GM19239 (cell line): ENCODE data around the gene YIF1A.
A peak's percentile ranks its signal among the peaks of the same experiment; 100 is the strongest.

Source experiments
- DNase-seq: peaks from one replicate; pipeline ENCODE4 v3.0.0; 2011; ENCODE audit warnings: low spot score; ENCODE audit not compliant: insufficient read length
- FAIRE-seq: peaks from 2 replicates; lab custom pipeline; 2011; peaks lifted over from hg19 to GRCh38; lab: Jason Lieb, UNC

The YIF1A gene, protein sequence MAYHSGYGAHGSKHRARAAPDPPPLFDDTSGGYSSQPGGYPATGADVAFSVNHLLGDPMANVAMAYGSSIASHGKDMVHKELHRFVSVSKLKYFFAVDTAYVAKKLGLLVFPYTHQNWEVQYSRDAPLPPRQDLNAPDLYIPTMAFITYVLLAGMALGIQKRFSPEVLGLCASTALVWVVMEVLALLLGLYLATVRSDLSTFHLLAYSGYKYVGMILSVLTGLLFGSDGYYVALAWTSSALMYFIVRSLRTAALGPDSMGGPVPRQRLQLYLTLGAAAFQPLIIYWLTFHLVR

DNA sequence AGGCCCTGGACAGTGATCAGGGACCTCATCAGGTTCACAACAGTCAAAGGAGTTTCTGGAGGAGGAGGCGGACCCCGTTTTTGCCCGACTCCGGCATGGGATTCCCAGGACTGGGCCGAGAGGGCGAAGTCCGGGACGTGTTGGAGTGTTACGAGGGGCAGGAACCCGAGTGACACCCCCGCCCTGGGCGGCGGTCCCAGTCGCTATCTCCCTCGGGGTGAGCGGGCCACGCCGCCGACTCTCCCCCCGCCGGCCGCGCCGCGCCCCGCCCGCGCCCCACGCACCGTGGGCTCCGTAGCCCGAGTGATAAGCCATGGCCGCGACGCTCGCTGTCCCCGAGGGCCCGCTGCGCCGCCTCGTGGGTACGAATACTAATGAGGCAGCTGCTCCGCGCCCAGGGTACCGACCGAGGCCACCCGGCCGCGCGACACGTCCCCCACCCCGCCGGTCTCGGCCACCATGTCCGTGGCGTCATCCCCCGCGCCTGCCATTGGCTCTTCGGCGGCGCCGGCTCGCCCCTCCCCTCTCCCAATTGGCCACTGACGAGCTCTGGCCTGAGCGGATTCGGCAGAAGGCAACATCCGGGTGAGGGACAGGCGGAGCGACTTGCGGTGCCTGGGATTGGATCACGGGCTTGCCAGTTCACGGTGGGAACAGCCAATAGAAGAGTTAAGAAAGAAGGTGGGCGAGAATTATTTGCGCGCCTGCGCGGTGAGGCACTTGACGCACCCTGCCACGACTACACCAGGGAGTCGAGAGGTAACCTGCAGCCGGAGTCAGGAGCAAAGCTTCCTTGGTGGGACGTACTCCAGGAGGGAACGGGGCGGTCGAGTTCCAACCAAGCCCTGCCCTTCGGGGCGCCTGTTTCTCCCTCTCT, at the start of gene YIF1A:
TSS of gene YIF1A (minus strand) at position 473 of the 877 bp plus-strand sequence. CDS start at position 315, 158 bp downstream.
- DNase-seq (peak; percentile 100), FAIRE-seq (peak; percentile 99)

GRCh38 chr11:66337103-66337899, 48.4 kb upstream of the YIF1A start:
- FAIRE-seq: no peak

GRCh38 chr11:66336234-66337102, 47.5 kb upstream of the YIF1A start, which contains the start of gene RIN1:
Gene RIN1, minus strand, starts transcription at chr11:66336434. Its CDS starts 32 bp downstream, at chr11:66336402.
- FAIRE-seq (peak; percentile 73), DNase-seq (peak; percentile 87)

More at GRCh38 chr11:66337103-66337899, 48.4 kb upstream of the YIF1A start:
- DNase-seq: no peak

DNA sequence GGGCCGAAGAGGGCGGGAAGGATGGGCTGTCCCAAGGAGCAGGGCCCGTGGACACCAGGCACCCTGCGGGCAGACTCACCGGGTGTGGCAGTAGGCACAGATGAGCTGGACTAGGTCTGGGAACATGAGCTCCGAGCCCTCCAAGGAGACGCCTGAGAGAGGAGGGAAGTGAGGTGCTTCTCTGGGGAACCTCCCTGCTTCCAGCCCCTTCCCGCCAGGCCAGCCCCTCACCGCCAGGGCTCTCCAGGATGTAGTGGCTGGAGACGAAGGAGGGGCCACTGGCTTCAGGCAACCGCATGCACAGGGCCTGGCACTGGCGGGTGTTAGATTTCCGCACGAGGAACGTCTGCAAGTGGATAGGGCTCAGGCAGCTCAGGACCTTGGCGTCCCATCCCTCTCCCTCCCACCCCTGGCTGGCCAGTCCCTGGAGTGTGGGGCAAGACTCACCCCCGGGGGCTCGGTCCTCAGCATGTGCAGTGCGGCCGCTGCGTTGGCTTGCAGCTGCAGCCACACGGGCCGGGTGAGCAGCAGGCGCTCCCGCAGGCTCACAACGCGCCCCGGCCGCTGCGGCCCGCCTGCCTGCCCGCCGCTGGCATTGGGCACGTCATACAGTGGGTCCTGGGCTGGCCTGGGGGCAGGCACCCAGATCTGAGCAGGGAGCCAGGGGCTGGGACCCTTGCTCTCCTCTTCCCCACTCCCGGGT, 46.7 kb upstream of the YIF1A start:
- DNase-seq (no peak), FAIRE-seq (no peak)

DNA sequence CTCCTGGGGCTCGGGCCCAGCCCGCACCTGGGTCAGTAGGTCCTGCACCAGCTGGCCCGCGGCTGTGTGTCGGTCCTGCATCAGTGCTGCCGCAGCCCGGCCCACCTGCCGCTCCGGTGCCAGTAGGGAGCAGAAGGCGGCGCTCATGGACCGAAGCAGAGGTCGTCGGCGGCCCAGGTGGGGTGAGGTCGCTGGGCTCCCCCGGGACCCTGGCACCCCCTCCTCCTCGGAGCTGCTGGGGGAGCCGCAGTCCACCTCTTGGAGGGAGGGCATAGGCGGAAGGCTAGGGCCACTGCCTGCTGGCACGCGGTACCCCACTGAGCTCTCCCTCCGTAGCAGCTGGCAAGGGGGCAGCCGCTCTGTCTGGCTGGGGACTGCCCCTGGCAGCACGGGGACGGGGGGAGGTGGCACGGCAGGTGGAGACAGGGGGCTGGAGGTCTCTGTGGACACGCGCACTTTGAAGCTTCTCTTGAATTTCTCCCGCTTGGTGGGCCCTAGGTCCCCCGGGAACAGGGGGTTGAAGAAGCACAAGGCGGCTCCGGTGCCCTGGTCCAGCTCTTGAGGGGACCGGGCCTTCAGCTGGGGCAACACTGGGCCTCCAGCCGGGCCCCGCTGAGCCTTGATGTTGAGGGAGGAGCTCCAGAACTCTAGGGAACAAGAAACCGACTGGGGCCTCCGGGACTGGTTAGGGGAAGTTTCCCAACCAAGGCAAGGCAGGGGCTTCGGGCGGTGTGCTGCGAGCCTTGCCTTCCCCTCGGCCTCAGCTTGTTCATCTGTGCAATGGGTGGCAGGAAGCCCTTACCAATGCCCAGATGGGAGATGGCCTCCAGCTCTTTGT, 45.9 kb upstream of the YIF1A start:
- FAIRE-seq (no peak), DNase-seq (no peak)

DNA sequence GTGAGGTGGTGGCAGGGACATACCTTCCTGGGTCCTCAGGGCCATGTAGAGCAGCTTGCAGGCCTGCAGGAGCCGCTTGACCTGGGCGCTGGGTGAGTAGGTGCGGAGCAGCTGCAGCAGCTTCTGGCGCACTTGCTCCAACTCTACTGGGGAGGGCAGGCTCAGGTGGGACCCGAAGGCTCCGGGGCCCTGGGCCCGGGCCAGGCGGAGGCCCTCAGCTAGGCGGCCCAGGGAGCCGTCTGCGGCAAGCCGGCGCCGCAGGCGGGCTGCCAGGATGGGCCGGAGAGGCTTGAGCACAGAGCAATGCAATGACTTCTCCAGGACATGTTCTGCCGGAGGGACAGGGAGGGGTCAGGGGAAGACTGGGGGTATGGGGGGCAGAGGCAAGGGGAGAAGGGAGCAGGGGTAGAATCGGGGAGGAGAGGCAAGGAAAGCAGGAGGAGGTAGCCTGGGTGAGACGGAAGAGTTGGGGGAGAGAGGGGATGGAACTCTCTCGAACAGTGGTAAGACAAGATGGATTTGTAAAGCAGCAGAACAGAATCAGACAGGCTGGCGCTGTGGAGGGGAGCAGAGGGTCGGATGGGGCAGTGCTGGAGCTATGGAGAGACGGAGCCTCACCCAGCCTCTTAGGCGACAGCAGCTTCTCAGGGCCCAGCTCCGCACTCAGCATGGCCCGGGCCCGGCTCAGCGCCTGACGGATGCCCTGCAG, 45.1 kb upstream of the YIF1A start:
- no peak for DNase-seq
- no peak for FAIRE-seq

DNA sequence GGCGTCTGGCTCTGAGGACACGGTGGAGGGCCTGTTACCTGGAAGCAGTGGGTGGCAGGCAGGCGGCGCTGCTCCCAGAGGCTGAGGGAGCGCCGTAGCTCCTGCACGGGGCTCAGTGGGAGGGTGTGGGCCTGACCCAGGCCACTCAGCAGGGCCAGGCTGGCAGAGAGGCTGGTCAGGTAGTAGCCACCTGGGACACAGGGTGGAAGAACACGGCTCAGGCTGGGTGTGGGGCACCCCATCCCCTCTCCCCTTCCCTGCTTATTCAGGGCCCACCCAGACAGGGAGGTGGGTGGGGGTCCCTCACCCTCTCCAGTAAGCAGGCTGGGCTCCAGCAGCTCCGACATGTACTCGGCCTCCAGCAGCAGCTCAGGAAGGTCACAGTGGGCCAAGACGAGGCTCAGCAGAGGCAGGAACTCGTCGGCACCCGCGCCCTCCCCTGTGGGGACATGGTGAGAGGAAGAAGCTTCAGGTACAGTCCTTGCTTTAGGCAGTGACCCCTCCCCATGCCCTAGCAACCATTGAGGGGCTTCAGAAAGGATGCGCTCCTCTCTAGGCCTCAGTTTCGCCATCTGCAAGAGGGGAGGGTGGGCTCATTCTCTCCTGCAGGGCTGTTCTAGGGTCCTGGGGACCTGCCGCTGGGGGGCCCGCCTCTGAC, 44.4 kb upstream of the YIF1A start:
- FAIRE-seq (no peak), DNase-seq (no peak)

GRCh38 chr11:66332371-66333219, 43.7 kb upstream of the YIF1A start:
- no peak for DNase-seq
- FAIRE-seq: no peak

GRCh38 chr11:66331542-66332370, 42.8 kb upstream of the YIF1A start:
- FAIRE-seq (no peak), DNase-seq (no peak)

- no peak for DNase-seq
- no peak for FAIRE-seq
Measured at GRCh38 chr11:66330931-66331330, 42.0 kb upstream of the YIF1A start.

DNA sequence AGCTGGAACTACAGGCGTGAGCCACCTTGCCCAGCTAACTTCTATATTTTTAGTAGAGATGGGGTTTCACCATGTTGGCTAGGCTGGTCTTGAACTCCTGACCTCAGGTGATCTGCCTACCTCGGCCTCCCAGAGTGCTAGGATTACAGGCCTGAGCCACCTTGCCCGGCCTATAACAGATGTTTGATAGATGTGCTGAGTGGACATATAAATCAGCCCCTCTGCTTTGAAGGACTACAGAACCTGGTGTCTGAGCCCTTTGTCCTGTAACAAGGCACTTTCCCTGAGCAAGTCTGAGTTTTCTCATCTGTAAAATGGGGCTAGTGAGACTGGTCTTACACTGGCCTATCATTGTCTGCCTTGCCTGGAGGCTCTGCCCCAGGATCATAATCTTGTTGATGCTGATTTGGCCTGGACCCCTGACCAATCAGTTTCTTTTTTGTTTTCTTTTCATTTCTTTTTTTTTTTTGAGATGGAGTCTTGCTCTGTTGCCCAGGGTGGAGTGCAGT, 40.3 kb upstream of the YIF1A start:
- DNase-seq: no peak
- no peak for FAIRE-seq

DNA sequence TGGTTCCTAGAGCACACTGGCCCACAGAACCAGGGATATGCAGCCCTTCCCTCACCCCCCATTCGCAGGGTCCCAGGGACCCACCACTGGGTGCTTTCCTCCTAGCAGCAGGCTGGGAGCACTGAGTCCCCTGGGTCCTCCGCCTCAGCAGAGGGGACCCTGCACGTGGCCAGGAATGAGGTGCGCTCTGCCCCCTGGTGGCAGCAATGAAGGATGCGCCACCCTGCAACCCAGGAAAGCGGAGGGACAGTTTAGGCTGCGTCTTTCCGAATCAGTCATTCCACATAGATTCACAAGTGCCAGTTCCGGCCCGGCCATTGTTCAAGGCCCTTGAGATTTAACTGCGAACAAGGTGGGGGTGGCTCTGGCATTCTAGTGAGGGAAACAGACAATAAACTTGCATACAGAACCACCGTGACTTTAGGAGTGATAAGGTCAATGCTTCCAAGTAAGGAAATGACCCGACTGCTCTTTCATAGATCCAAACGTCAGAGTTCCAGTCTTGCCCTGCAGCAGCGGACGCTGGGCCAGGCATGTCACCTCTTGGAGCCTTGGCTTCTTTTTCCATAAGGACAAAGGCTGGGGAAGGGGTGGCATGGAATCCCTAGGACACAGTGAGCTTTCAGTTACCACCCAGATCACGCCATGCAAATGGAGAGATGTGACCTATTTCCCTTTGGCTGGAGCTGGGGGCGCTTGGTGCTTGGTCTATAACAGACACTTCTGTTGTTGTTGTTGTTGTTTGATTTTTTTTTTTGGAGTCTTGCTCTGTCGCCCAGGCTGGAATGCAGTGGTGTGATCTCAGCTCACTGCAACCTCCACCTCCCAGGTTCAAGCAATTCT, 39.6 kb upstream of the YIF1A start:
- FAIRE-seq (peak; percentile 94), DNase-seq (peak; percentile 92)

DNA sequence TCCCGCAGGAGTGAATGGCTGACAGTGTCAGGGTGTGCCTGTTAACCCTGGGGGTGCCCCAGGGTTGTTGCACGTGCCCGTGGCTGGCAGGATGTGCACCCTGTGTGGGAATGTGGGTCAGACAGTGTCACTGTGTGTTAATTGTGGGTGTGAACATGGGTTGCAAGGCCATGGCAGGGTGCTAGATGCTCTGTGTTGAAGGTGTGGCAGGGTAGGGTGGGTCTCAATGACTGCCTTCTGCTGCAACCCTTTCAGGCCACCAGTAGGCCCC, 39.0 kb upstream of the YIF1A start:
- FAIRE-seq (no peak), DNase-seq (no peak)
